ENCODE results near the gene GJD3. TPM values are rescaled to one million over a fixed set of nuclear protein-coding genes. Genes with fewer than 3 reads are reported as not detected.
"Not testable (repeated sequence)": the region's sequence is repeated elsewhere in the genome, so short reads cannot be mapped to it uniquely, and the experiment has no call there.

GJD3 gene
- total RNA-seq, 1 donor from 2014 or later: 0.28 TPM

GRCh38 chr17:40367728-40368127 lies 3.2 kb upstream of the GJD3 start:
- ATAC-seq: not testable (repeated sequence)

- ATAC-seq: no peak
These were observed 2.5 kb upstream of the GJD3 start for GRCh38 chr17:40366861-40367518.

- ATAC-seq: no peak
These were observed 1.7 kb upstream of the GJD3 start for GRCh38 chr17:40366076-40366860.

- no peak for ATAC-seq
These were observed 369 bp upstream of the GJD3 start for GRCh38 chr17:40364906-40365305.

GRCh38 chr17:40363111-40363827 lies 1.3 kb downstream of the GJD3 start:
- peak; percentile 11 for ATAC-seq

- peak; percentile 73 for ATAC-seq
These were observed 1.8 kb downstream of the GJD3 start for GRCh38 chr17:40362696-40363110.

- peak; percentile 1 for ATAC-seq
These were observed 2.4 kb downstream of the GJD3 start for GRCh38 chr17:40361925-40362695.

GRCh38 chr17:40361063-40361924 lies 3.2 kb downstream of the GJD3 start:
- ATAC-seq: no peak

- ATAC-seq: peak; percentile 23
These were observed 4.4 kb downstream of the GJD3 start for GRCh38 chr17:40360091-40360490.

- ATAC-seq: peak; percentile 56
These were observed 6.1 kb downstream of the GJD3 start for GRCh38 chr17:40358323-40359038.

- ATAC-seq: no peak
These were observed 7.3 kb downstream of the GJD3 start for GRCh38 chr17:40356990-40357881.

GRCh38 chr17:40355804-40356758 lies 8.5 kb downstream of the GJD3 start:
- ATAC-seq: no peak

- ATAC-seq: peak; percentile 52
These were observed 9.3 kb downstream of the GJD3 start for GRCh38 chr17:40355123-40355803.

GRCh38 chr17:40354221-40355122 lies 10.1 kb downstream of the GJD3 start:
- ATAC-seq: no peak

- no peak for ATAC-seq
These were observed 11.7 kb downstream of the GJD3 start for GRCh38 chr17:40352779-40353394.

GRCh38 chr17:40352237-40352778 lies 12.2 kb downstream of the GJD3 start:
- ATAC-seq: no peak

All from esophagus mucosa (tissue), 1 donor.